HG02759 (cell line): ENCODE data around the gene SCGB1C2.

ENCODE experiments used
- ATAC-seq: cut with Tn5 transposase; IDR thresholded peaks from one replicate; pipeline ENCODE4 v1.9.1; 2021; ENCODE audit warnings: mild to moderate bottlenecking, moderate library complexity; ENCODE audit not compliant: unreplicated experiment

SCGB1C2 gene

GRCh38 chr17:170130-170670 lies 32.8 kb downstream of the SCGB1C2 start:
- no peak for ATAC-seq

GRCh38 chr17:171871-172270 lies 34.5 kb downstream of the SCGB1C2 start:
- no peak for ATAC-seq

GRCh38 chr17:172401-172800 lies 35.0 kb downstream of the SCGB1C2 start:
- no peak for ATAC-seq

GRCh38 chr17:173166-173911 lies 36.0 kb downstream of the SCGB1C2 start:
- no peak for ATAC-seq

GRCh38 chr17:177155-177554 lies 39.8 kb downstream of the SCGB1C2 start:
- ATAC-seq, result no peak

GRCh38 chr17:177762-178161 lies 40.4 kb downstream of the SCGB1C2 start:
- ATAC-seq, result no peak

- no peak for ATAC-seq
Measured at GRCh38 chr17:178292-179065, 41.1 kb downstream of the SCGB1C2 start.

- ATAC-seq, result no peak
Measured at GRCh38 chr17:179066-179432, 41.7 kb downstream of the SCGB1C2 start.

- ATAC-seq, result no peak
Measured at GRCh38 chr17:179781-180380, 42.5 kb downstream of the SCGB1C2 start.

GRCh38 chr17:180381-181244 lies 43.2 kb downstream of the SCGB1C2 start:
- no peak for ATAC-seq

GRCh38 chr17:181245-182049 lies 44.1 kb downstream of the SCGB1C2 start, which contains the start of gene DOC2B:
TSS of gene DOC2B (minus strand) at chr17:181650. CDS start at chr17:181479, 171 bp downstream.
- ATAC-seq, result no peak

- ATAC-seq, result no peak
Measured at GRCh38 chr17:182050-182751, 44.8 kb downstream of the SCGB1C2 start.

GRCh38 chr17:183021-183420 lies 45.7 kb downstream of the SCGB1C2 start:
- ATAC-seq, result no peak

GRCh38 chr17:185445-186138 lies 48.2 kb downstream of the SCGB1C2 start:
- ATAC-seq, result no peak

GRCh38 chr17:187130-187529 lies 49.8 kb downstream of the SCGB1C2 start:
- no peak for ATAC-seq
